Osteocyte (in vitro differentiated cells): ENCODE results near the gene POC1A. TPM values are rescaled to one million over a fixed set of nuclear protein-coding genes. Genes with fewer than 3 reads are reported as not detected.

Experiments used
- DNase-seq: peaks from one replicate; pipeline ENCODE4 v3.0.0; 2021; ENCODE audit warnings: mixed read lengths; ENCODE audit not compliant: unreplicated experiment; ENCODE audit errors: extremely low spot score
- H3K27ac Mint-ChIP-seq: one replicate; pipeline ENCODE4 v1.8.0; 2021; ENCODE audit warnings: mild to moderate bottlenecking, mixed read lengths; ENCODE audit not compliant: unreplicated experiment
- H3K27me3 Mint-ChIP-seq: one replicate; pipeline ENCODE4 v1.8.0; 2021; ENCODE audit warnings: mixed read lengths; ENCODE audit not compliant: unreplicated experiment
- H3K36me3 Mint-ChIP-seq: one replicate; pipeline ENCODE4 v1.8.0; 2021; ENCODE audit warnings: mixed read lengths; ENCODE audit not compliant: unreplicated experiment
- H3K4me1 Mint-ChIP-seq: one replicate; pipeline ENCODE4 v1.8.0; 2021; ENCODE audit warnings: mixed read lengths; ENCODE audit not compliant: unreplicated experiment
- H3K4me3 Mint-ChIP-seq: one replicate; pipeline ENCODE4 v1.8.0; 2021; ENCODE audit warnings: mild to moderate bottlenecking, moderate library complexity, mixed read lengths; ENCODE audit not compliant: unreplicated experiment
- H3K9me3 Mint-ChIP-seq: one replicate; pipeline ENCODE4 v1.8.0; 2021; ENCODE audit warnings: mixed read lengths; ENCODE audit not compliant: unreplicated experiment
- total RNA-seq: library from RNA; stranded (reverse); gene quantifications from 2 replicates; pipeline ENCODE4 v1.2.1, GENCODE V29; 2021
- TF ChIP-seq, protein P1 (sequence below): fragments of 200-600 bp; sonication (generic); IDR thresholded peaks from 2 replicates; pipeline ENCODE4 v1.5.0; 2021; ENCODE audit warnings: antibody characterized with exemption, mild to moderate bottlenecking, moderate library complexity

Gene POC1A
- total RNA-seq, 1 donor from 2014 or later, result 5.1 TPM

DNA sequence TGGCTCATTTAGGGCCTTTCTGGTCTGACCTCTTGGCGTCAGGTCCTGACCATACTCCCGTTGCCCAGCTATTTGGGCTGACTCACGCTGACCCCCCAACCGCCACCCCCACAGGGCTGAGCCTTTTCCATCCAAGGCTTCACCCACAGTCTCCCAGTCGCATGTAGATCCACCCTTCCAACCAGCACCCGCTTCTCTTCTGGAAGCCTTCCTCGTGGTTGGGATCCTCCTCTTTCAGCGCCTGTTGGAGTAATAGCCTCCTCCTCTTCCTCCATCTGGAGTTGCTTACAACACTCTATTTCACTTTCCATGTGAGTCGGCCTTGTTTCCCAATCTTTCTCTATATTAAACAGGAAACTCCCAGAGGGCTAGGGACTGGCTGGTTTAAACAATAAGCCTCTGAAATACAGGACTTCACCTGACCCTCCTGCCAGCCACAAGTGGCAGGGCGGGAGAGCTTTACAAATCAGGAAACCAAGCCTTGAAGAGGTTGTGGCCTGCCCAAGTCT lies 41.7 kb upstream of the POC1A start:
- Mint-ChIP-seq H3K27ac (no peak overlapping the region), H3K27me3 (no peaks in the 10 kb centered on the region), H3K9me3 (no peaks in the 10 kb centered on the region), H3K36me3 (peaks cover 4% of the 10 kb centered on the region), H3K4me3 (no peak overlapping the region), H3K4me1 (peaks cover 26% of the 10 kb centered on the region)
- TF ChIP-seq, protein P1, sequence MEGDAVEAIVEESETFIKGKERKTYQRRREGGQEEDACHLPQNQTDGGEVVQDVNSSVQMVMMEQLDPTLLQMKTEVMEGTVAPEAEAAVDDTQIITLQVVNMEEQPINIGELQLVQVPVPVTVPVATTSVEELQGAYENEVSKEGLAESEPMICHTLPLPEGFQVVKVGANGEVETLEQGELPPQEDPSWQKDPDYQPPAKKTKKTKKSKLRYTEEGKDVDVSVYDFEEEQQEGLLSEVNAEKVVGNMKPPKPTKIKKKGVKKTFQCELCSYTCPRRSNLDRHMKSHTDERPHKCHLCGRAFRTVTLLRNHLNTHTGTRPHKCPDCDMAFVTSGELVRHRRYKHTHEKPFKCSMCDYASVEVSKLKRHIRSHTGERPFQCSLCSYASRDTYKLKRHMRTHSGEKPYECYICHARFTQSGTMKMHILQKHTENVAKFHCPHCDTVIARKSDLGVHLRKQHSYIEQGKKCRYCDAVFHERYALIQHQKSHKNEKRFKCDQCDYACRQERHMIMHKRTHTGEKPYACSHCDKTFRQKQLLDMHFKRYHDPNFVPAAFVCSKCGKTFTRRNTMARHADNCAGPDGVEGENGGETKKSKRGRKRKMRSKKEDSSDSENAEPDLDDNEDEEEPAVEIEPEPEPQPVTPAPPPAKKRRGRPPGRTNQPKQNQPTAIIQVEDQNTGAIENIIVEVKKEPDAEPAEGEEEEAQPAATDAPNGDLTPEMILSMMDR, result no peak
- no peak for DNase-seq

DNA sequence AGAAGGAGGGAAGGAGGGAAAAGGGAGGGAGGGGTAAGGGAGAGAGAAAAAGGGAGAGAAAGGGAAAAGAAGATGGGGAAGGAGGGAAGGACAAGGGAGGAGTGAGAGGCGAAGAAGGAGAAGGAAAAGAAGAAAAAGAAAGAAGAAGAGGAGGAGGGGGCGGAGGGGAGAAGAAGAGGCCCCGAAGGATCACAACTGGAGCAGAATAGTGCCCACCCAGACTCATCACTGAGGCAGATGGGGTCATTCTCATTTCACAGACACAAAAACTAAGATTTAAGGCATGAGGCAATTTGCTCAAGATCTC lies 41.0 kb upstream of the POC1A start:
- Mint-ChIP-seq H3K4me1 (peaks cover 32% of the 10 kb centered on the region), H3K4me3 (no peak overlapping the region), H3K36me3 (peaks cover 4% of the 10 kb centered on the region), H3K9me3 (no peaks in the 10 kb centered on the region), H3K27me3 (no peaks in the 10 kb centered on the region), H3K27ac (no peak overlapping the region)
- TF ChIP-seq, protein P1, result no peak
- DNase-seq, result no peak

DNA sequence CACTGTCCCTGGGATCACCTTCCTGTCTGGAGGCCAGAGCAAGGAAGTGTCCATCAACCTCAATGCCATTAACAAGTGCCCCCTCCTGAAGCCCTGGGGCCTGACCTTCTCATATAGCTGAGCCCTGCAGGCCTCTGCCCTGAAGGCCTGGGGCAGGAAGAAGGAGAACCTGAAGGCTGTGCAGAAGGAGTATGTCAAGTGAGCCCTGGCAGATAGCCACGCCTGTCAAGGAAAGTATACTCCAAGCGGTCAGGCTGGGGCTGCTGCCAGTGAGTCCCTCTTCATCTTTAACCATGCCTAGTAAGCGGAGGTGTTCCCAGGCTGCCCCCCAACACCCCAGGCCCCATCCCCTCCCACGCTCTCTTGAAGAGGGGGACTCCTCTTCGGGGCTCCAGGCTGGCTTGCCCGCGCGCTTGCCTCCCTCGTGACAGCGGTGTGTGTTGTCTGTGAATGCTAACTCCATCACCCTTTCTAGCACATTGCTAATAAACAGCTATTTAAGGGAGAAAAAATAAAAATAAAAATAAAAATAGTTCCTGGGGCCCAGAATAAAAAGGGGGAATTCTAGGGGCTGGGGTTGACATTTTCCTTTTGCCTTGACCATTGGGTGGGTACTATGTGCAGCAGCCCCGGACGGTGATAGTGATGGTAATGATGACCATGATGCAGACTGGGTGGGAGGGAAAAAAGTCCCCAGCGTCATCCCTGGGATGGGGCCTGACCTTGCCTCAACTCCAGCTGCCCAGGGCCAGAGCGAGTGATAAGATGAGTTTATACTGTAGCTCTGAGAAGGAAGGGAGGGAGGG lies 40.5 kb upstream of the POC1A start:
- no peaks in the 10 kb centered on the region for H3K9me3 Mint-ChIP-seq
- H3K27me3 Mint-ChIP-seq, result no peaks in the 10 kb centered on the region
- TF ChIP-seq, protein P1, result no peak
- peaks cover 2% of the 10 kb centered on the region for H3K36me3 Mint-ChIP-seq
- no peak overlapping the region for H3K4me3 Mint-ChIP-seq
- peaks cover 34% of the 10 kb centered on the region for H3K4me1 Mint-ChIP-seq
- H3K27ac Mint-ChIP-seq, result no peak overlapping the region
- no peak for DNase-seq

DNA sequence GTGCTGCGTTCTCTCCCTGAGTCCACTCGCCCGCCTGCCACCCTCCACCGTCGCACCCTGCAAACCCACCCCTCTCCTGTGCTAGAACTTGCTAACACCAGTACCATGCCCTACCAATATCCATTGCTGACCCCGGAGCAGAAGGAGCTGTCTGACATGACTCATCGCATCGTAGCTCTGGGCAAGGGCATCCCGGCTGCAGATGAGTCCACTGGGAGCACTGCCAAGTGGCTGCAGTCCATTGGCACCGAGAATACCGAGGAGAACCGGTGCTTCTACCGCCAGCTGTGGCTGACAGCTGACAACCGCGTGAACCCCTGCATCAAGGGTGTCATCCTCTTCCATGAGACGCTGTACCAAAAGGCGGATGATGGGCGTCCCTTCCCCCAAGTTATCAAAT lies 38.8 kb upstream of the POC1A start:
- no peaks in the 10 kb centered on the region for H3K36me3 Mint-ChIP-seq
- no peaks in the 10 kb centered on the region for H3K27me3 Mint-ChIP-seq
- H3K27ac Mint-ChIP-seq, result no peak overlapping the region
- TF ChIP-seq, protein P1, result no peak
- no peak overlapping the region for H3K4me3 Mint-ChIP-seq
- DNase-seq, result no peak
- H3K4me1 Mint-ChIP-seq, result peaks cover 22% of the 10 kb centered on the region
- H3K9me3 Mint-ChIP-seq, result no peaks in the 10 kb centered on the region

DNA sequence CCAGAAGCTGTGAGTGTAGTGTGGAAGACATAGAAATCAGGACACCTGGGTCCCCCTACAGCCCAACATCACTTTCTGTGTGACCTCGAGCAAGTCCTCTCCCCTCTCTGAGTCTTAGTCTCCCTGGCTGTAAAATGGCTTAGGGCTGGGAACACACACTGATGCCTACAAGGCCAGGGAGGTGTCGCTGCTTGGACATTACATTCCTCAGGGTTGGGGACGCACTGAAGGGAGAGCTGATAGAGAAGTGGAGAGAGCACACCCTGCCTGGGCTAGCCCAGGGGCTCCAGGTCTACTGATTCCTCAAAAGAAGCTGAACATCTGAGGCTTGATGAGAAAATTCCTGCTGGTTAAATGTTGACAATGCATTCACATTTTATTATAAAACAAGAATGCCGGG lies 37.4 kb upstream of the POC1A start:
- no peak overlapping the region for H3K27ac Mint-ChIP-seq
- H3K36me3 Mint-ChIP-seq, result no peaks in the 10 kb centered on the region
- H3K9me3 Mint-ChIP-seq, result no peaks in the 10 kb centered on the region
- no peak for DNase-seq
- no peaks in the 10 kb centered on the region for H3K27me3 Mint-ChIP-seq
- H3K4me1 Mint-ChIP-seq, result peaks cover 14% of the 10 kb centered on the region
- no peak overlapping the region for H3K4me3 Mint-ChIP-seq
- TF ChIP-seq, protein P1, result no peak
